A549 (cell line): Measurements from ENCODE around the gene TUT1. TPM values are rescaled to one million over a fixed set of nuclear protein-coding genes. Genes with fewer than 3 reads are reported as not detected.

Experiments used
- CBX8 ChIP-seq: fragments of 200-600 bp; sonication (generic); IDR thresholded peaks from 2 replicates; pipeline ENCODE4 v1.6.1; 2016
- CHD2 ChIP-seq: fragments of 150-350 bp; IDR thresholded peaks from 2 replicates; pipeline ENCODE4 v1.6.1; 2014; ENCODE audit warnings: low read length; ENCODE audit not compliant: partially characterized antibody
- EHF ChIP-seq: fragments of 250-450 bp; sonication (Bioruptor Pico); IDR thresholded peaks from 2 replicates; pipeline ENCODE4 v1.5.0; 2020; ENCODE audit warnings: mild to moderate bottlenecking
- EHMT2 ChIP-seq: fragments of 200-600 bp; sonication (generic); IDR thresholded peaks from 2 replicates; pipeline ENCODE4 v1.6.1; 2016; ENCODE audit warnings: antibody characterized with exemption, low read depth, mild to moderate bottlenecking, moderate library complexity
- EP300 ChIP-seq, 2 experiments: fragments of >200 bp; sonication (Bioruptor Twin); formaldehyde crosslinking; IDR thresholded peaks; 2 replicates in 1 of 2; 3 replicates in 1 of 2; pipeline ENCODE4 v1.6.1; 2016 to 2017
- FOSB ChIP-seq: fragments of 250-450 bp; sonication (Bioruptor Pico); IDR thresholded peaks from 2 replicates; pipeline ENCODE4 v1.5.0; 2020; ENCODE audit warnings: mild to moderate bottlenecking, moderate library complexity
- FOSL2 ChIP-seq, 2 experiments: fragments of 450-650 bp in 1 of 2; fragments of >200 bp in 1 of 2; sonication (Bioruptor Twin) in 1 of 2; formaldehyde crosslinking; IDR thresholded peaks; 2 replicates each; pipeline versions ENCODE4 v1.5.0 to v1.6.1; 2016 to 2020; ENCODE audit warnings: mild to moderate bottlenecking in 1 of 2, moderate library complexity in 1 of 2
- FOXS1 ChIP-seq: fragments of 250-450 bp; sonication (Bioruptor Pico); IDR thresholded peaks from 2 replicates; pipeline ENCODE4 v1.5.0; 2020; ENCODE audit warnings: mild to moderate bottlenecking, moderate library complexity
- GATA3 ChIP-seq: IDR thresholded peaks from 2 replicates; pipeline ENCODE4 v1.6.1; 2012; ENCODE audit warnings: borderline replicate concordance
- HDAC2 ChIP-seq: fragments of 200-600 bp; sonication (generic); IDR thresholded peaks from 2 replicates; pipeline ENCODE4 v1.6.1; 2016
- HEYL ChIP-seq: fragments of 250-450 bp; sonication (Bioruptor Pico); IDR thresholded peaks from 2 replicates; pipeline ENCODE4 v1.8.0; 2021; ENCODE audit warnings: mild to moderate bottlenecking, moderate library complexity
- HOXA7 ChIP-seq: fragments of 250-450 bp; sonication (Bioruptor Pico); IDR thresholded peaks from 2 replicates; pipeline ENCODE4 v1.5.0; 2020; ENCODE audit warnings: mild to moderate bottlenecking, moderate library complexity
- JUN ChIP-seq, 2 experiments: fragments of >200 bp; sonication (Bioruptor Twin); formaldehyde crosslinking; IDR thresholded peaks; 2 replicates in 1 of 2; 3 replicates in 1 of 2; pipeline ENCODE4 v1.6.1; 2016 to 2017
- JUNB ChIP-seq: fragments of >200 bp; sonication (Bioruptor Twin); formaldehyde crosslinking; IDR thresholded peaks from 2 replicates; pipeline ENCODE4 v1.6.1; 2016
- KDM1A ChIP-seq: fragments of 200-600 bp; sonication (generic); IDR thresholded peaks from 2 replicates; pipeline ENCODE4 v1.6.1; 2016; ENCODE audit warnings: low read depth, mild to moderate bottlenecking
- KDM5A ChIP-seq: fragments of 200-600 bp; sonication (generic); IDR thresholded peaks from 2 replicates; pipeline ENCODE4 v1.6.1; 2016; ENCODE audit warnings: antibody characterized with exemption, mild to moderate bottlenecking
- MAZ ChIP-seq: fragments of 150-350 bp; IDR thresholded peaks from 2 replicates; pipeline ENCODE4 v1.6.1; 2014; ENCODE audit warnings: antibody characterized with exemption, low read depth, low read length, borderline replicate concordance
- MYC ChIP-seq: IDR thresholded peaks from 2 replicates; pipeline ENCODE4 v1.6.1; 2012; ENCODE audit warnings: mild to moderate bottlenecking, inconsistent platforms, low read length, improper control_type of control experiment, borderline replicate concordance
- NFE2L2 ChIP-seq: fragments of 150-350 bp; conservative IDR thresholded peaks from 2 replicates; pipeline ENCODE4 v1.6.1; 2014; ENCODE audit warnings: low read length
- NPAS2 ChIP-seq: fragments of 250-450 bp; sonication (Bioruptor Pico); IDR thresholded peaks from 2 replicates; pipeline ENCODE4 v1.8.0; 2022; ENCODE audit warnings: mild to moderate bottlenecking, moderate library complexity, borderline replicate concordance
- NR3C1 ChIP-seq: fragments of >200 bp; sonication (Bioruptor Twin); formaldehyde crosslinking; IDR thresholded peaks from 3 replicates; pipeline ENCODE4 v1.6.1; 2017
- PHF8 ChIP-seq: fragments of 200-600 bp; sonication (generic); IDR thresholded peaks from 2 replicates; pipeline ENCODE4 v1.6.1; 2016; ENCODE audit warnings: low read depth, mild to moderate bottlenecking, antibody characterized with exemption, moderate library complexity, borderline replicate concordance
- POLR2AphosphoS2 ChIP-seq: conservative IDR thresholded peaks from 2 replicates; pipeline ENCODE4 v1.6.1; 2012; ENCODE audit warnings: low read length, improper control_type of control experiment, inconsistent platforms
- RAD21 ChIP-seq, 2 experiments: fragments of >200 bp in 1 of 2; sonication (Bioruptor Twin) in 1 of 2; formaldehyde crosslinking in 1 of 2; IDR thresholded peaks in 1 of 2; conservative IDR thresholded peaks in 1 of 2; 2 replicates in 1 of 2; 3 replicates in 1 of 2; pipeline ENCODE4 v1.6.1; 2012 to 2018; ENCODE audit warnings: inconsistent platforms in 1 of 2
- RFX5 ChIP-seq: fragments of 450-650 bp; IDR thresholded peaks from 2 replicates; pipeline ENCODE4 v1.7.1; 2014; ENCODE audit warnings: antibody characterized with exemption, mild to moderate bottlenecking, moderate library complexity
- RNF2 ChIP-seq: fragments of 200-600 bp; sonication (generic); IDR thresholded peaks from 2 replicates; pipeline ENCODE4 v1.6.1; 2016; ENCODE audit warnings: low read depth, mild to moderate bottlenecking, antibody characterized with exemption, moderate library complexity, borderline replicate concordance
- SREBF2 ChIP-seq: fragments of 450-650 bp; IDR thresholded peaks from 2 replicates; pipeline ENCODE4 v1.6.1; 2014; ENCODE audit warnings: mild to moderate bottlenecking, moderate library complexity
- TP53 ChIP-seq: fragments of 250-450 bp; sonication (Bioruptor Pico); IDR thresholded peaks from 2 replicates; pipeline ENCODE4 v1.5.0; 2021; ENCODE audit warnings: mild to moderate bottlenecking, moderate library complexity
- ZC3H11A ChIP-seq: fragments of 450-650 bp; IDR thresholded peaks from 2 replicates; pipeline ENCODE4 v1.6.1; 2014; ENCODE audit warnings: antibody characterized with exemption, mild to moderate bottlenecking
- ZNF302 ChIP-seq: fragments of 250-450 bp; sonication (Bioruptor Pico); IDR thresholded peaks from 2 replicates; pipeline ENCODE4 v1.9.0; 2021; ENCODE audit warnings: inconsistent platforms, mild to moderate bottlenecking, moderate library complexity
- ZSCAN20 ChIP-seq: fragments of 250-450 bp; sonication (Bioruptor Pico); IDR thresholded peaks from 2 replicates; pipeline ENCODE4 v1.8.0; 2022; ENCODE audit warnings: mild to moderate bottlenecking, moderate library complexity
- polyA plus RNA-seq, 4 experiments: library from polyadenylated mRNA; depleted of rRNA in 3 of 4; stranded (reverse); fragments of >200 nt; fragmentation: RNase III in 1 of 4; extraction: RNeasy Plus Mini Kit Qiagen cat#74134 plus additional on column Dnase treatment in 1 of 4; gene quantifications; 2 replicates in 3 of 4; 3 replicates in 1 of 4; pipeline ENCODE4 v1.2.3, GENCODE V29; 2011 to 2017
- TF ChIP-seq, protein P1 (sequence below): fragments of 150-350 bp; IDR thresholded peaks from 2 replicates; pipeline ENCODE4 v1.6.1; 2014; ENCODE audit warnings: low read depth, mild to moderate bottlenecking, low read length
- TF ChIP-seq, protein P2 (sequence below): fragments of 200-600 bp; sonication (generic); IDR thresholded peaks from 2 replicates; pipeline ENCODE4 v1.6.1; 2016; ENCODE audit warnings: antibody characterized with exemption, mild to moderate bottlenecking, moderate library complexity
- TF ChIP-seq, protein P3 (sequence below): IDR thresholded peaks from 2 replicates; pipeline ENCODE4 v1.6.1; 2012
- TF ChIP-seq, protein P4 (sequence below): IDR thresholded peaks from 2 replicates; pipeline ENCODE4 v1.6.1; 2012
- TF ChIP-seq, protein P5 (sequence below): IDR thresholded peaks from 2 replicates; pipeline ENCODE4 v1.6.1; 2012; ENCODE audit warnings: low read depth, borderline replicate concordance
- TF ChIP-seq, protein P6 (sequence below): fragments of >200 bp; sonication (Bioruptor Twin); formaldehyde crosslinking; IDR thresholded peaks from 3 replicates; pipeline ENCODE4 v1.6.1; 2016

TUT1 gene
- polyA plus RNA-seq, 2 of the 4 experiments (the other 2 are of a cell fraction) = 11.1 to 15.5 TPM

DNA sequence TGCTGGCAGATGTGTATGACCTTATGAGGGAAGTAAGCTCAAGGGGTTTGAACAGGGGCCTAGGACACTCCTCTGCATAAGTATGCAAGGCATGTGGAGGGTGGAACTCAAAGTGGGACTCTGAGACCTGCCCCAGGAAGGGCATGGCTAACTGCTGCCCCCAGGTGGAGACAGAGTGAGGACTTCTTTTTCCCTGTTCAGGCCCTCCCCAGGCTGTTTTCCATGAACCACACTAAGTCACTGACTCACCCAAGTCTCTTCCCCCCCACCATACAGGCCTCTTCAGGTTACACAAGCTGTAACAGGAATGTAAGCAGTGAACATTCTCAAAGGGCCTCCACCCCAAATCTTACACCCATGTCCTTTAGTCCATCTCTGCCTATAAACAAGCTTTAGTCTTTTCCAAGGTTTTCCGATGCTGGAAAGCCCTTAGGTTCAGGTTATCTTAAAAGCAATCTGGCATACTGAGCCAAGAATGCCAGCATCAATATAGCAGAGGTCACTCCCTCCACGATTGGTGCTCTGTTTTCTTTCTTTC is 30.7 kb downstream of the TUT1 start (continued):
- TF ChIP-seq, protein P1, sequence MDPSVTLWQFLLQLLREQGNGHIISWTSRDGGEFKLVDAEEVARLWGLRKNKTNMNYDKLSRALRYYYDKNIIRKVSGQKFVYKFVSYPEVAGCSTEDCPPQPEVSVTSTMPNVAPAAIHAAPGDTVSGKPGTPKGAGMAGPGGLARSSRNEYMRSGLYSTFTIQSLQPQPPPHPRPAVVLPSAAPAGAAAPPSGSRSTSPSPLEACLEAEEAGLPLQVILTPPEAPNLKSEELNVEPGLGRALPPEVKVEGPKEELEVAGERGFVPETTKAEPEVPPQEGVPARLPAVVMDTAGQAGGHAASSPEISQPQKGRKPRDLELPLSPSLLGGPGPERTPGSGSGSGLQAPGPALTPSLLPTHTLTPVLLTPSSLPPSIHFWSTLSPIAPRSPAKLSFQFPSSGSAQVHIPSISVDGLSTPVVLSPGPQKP = no peak
- TF ChIP-seq EHF (no peak), EP300 (IDR thresholded peaks at IDR 0.05) (0 out of 5 replicates have a peak, but pooled peaks of 1 of the 2 experiments have one; percentile 10), MAZ (0 out of 2 replicates have a peak, but pooled peaks have one; percentile 58), TP53 (CRISPR knock-in tag) (no peak), PHF8 (no peak), ZC3H11A (no peak), RFX5 (peak; percentile 37; the same call in 1 of the 2 replicates), NFE2L2 (no peak), RAD21 (conservative IDR thresholded peaks at IDR 0.05 in 1 of 2, IDR thresholded peaks at IDR 0.05 in 1 of 2) (peak; percentile 91 to 93), MYC (0 out of 2 replicates have a peak, but pooled peaks have one; percentile 47), EHMT2 (no peak), CHD2 (no peak), ZSCAN20 (CRISPR knock-in tag) (no peak), JUN (IDR thresholded peaks at IDR 0.05) (no peak), GATA3 (peak; percentile 68; the same call in 1 of the 2 replicates), NPAS2 (no peak), FOSL2 (IDR thresholded peaks at IDR 0.05) (0 out of 2 replicates have a peak, but pooled peaks have one; percentile 8), FOSL2 (CRISPR knock-in tag; IDR thresholded peaks at IDR 0.05) (peak; percentile 87), FOXS1 (CRISPR knock-in tag) (no peak), JUNB (no peak), SREBF2 (no peak), HEYL (CRISPR knock-in tag) (no peak), POLR2AphosphoS2 (no peak), ZNF302 (CRISPR knock-in tag) (no peak), NR3C1 (no peak), FOSB (CRISPR knock-in tag) (no peak), CBX8 (no peak), RNF2 (no peak), KDM1A (no peak), HDAC2 (no peak), HOXA7 (no peak), KDM5A (no peak)
- TF ChIP-seq, protein P2, sequence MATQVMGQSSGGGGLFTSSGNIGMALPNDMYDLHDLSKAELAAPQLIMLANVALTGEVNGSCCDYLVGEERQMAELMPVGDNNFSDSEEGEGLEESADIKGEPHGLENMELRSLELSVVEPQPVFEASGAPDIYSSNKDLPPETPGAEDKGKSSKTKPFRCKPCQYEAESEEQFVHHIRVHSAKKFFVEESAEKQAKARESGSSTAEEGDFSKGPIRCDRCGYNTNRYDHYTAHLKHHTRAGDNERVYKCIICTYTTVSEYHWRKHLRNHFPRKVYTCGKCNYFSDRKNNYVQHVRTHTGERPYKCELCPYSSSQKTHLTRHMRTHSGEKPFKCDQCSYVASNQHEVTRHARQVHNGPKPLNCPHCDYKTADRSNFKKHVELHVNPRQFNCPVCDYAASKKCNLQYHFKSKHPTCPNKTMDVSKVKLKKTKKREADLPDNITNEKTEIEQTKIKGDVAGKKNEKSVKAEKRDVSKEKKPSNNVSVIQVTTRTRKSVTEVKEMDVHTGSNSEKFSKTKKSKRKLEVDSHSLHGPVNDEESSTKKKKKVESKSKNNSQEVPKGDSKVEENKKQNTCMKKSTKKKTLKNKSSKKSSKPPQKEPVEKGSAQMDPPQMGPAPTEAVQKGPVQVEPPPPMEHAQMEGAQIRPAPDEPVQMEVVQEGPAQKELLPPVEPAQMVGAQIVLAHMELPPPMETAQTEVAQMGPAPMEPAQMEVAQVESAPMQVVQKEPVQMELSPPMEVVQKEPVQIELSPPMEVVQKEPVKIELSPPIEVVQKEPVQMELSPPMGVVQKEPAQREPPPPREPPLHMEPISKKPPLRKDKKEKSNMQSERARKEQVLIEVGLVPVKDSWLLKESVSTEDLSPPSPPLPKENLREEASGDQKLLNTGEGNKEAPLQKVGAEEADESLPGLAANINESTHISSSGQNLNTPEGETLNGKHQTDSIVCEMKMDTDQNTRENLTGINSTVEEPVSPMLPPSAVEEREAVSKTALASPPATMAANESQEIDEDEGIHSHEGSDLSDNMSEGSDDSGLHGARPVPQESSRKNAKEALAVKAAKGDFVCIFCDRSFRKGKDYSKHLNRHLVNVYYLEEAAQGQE = no peak
- TF ChIP-seq, protein P3, sequence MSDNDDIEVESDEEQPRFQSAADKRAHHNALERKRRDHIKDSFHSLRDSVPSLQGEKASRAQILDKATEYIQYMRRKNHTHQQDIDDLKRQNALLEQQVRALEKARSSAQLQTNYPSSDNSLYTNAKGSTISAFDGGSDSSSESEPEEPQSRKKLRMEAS = peak; percentile 65
- TF ChIP-seq, protein P4, sequence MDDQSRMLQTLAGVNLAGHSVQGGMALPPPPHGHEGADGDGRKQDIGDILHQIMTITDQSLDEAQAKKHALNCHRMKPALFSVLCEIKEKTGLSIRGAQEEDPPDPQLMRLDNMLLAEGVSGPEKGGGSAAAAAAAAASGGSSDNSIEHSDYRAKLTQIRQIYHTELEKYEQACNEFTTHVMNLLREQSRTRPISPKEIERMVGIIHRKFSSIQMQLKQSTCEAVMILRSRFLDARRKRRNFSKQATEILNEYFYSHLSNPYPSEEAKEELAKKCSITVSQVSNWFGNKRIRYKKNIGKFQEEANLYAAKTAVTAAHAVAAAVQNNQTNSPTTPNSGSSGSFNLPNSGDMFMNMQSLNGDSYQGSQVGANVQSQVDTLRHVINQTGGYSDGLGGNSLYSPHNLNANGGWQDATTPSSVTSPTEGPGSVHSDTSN = no peak
- TF ChIP-seq, protein P5, sequence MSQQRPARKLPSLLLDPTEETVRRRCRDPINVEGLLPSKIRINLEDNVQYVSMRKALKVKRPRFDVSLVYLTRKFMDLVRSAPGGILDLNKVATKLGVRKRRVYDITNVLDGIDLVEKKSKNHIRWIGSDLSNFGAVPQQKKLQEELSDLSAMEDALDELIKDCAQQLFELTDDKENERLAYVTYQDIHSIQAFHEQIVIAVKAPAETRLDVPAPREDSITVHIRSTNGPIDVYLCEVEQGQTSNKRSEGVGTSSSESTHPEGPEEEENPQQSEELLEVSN = no peak
- TF ChIP-seq, protein P6, sequence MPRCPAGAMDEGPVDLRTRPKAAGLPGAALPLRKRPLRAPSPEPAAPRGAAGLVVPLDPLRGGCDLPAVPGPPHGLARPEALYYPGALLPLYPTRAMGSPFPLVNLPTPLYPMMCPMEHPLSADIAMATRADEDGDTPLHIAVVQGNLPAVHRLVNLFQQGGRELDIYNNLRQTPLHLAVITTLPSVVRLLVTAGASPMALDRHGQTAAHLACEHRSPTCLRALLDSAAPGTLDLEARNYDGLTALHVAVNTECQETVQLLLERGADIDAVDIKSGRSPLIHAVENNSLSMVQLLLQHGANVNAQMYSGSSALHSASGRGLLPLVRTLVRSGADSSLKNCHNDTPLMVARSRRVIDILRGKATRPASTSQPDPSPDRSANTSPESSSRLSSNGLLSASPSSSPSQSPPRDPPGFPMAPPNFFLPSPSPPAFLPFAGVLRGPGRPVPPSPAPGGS = no peak
